WTC11 (cell line): ENCODE data around the gene ANTKMT. TPM values are rescaled to one million over a fixed set of nuclear protein-coding genes. Genes with fewer than 3 reads are reported as not detected.
A peak's percentile ranks its signal among the peaks of the same experiment; 100 is the strongest.

ENCODE experiments used
- ATAC-seq: fragments of 200-7000 bp; cut with Tn5 transposase; 2 replicates; pipeline ENCODE4 v1.10.0; 2021; ENCODE audit warnings: mild to moderate bottlenecking, moderate library complexity
- CTCF ChIA-PET: fragments of 300-600 bp; sonication (Branson Sonifier 250); formaldehyde crosslinking; loops from one replicate; lab custom pipeline; 2021; ENCODE audit warnings: antibody characterized with exemption; lab: Charles Lee
- POLR2A ChIA-PET: fragments of 350-600 bp; sonication (Branson Sonifier 250); formaldehyde crosslinking; loops from one replicate; lab custom pipeline; 2021; ENCODE audit warnings: antibody characterized with exemption; lab: Charles Lee
- DNase-seq: peaks from one replicate; pipeline ENCODE4 v3.0.0; 2021; ENCODE audit warnings: low spot score
- H3K27ac Mint-ChIP-seq: 2 replicates; pipeline ENCODE4 v1.8.0; 2021; ENCODE audit warnings: mixed read lengths
- H3K27me3 Mint-ChIP-seq: 2 replicates; pipeline ENCODE4 v1.8.0; 2021; ENCODE audit warnings: low read depth, mild to moderate bottlenecking, moderate library complexity, mixed read lengths
- H3K36me3 Mint-ChIP-seq: 2 replicates; pipeline ENCODE4 v1.8.0; 2021; ENCODE audit warnings: mixed read lengths
- H3K4me1 Mint-ChIP-seq: 2 replicates; pipeline ENCODE4 v1.8.0; 2022; ENCODE audit warnings: mixed read lengths
- H3K4me3 Mint-ChIP-seq: 2 replicates; pipeline ENCODE4 v1.8.0; 2021; ENCODE audit warnings: mild to moderate bottlenecking, moderate library complexity, mixed read lengths
- H3K9me3 Mint-ChIP-seq: 2 replicates; pipeline ENCODE4 v1.8.0; 2021; ENCODE audit warnings: mixed read lengths
- CREB1 ChIP-seq: sonication (generic); formaldehyde crosslinking; IDR thresholded peaks from 2 replicates; pipeline ENCODE4 v1.8.0; 2023; ENCODE audit warnings: mild to moderate bottlenecking, missing genetic modification reagents
- ELF4 ChIP-seq: sonication (generic); formaldehyde crosslinking; IDR thresholded peaks from 2 replicates; pipeline ENCODE4 v1.8.1; 2022; ENCODE audit warnings: low read depth, mild to moderate bottlenecking, moderate library complexity, missing genetic modification reagents
- ERG ChIP-seq: fragments of 250-450 bp; sonication (Bioruptor Pico); IDR thresholded peaks from 2 replicates; pipeline ENCODE4 v1.8.0; 2021; ENCODE audit warnings: mild to moderate bottlenecking
- ETV6 ChIP-seq: sonication (generic); formaldehyde crosslinking; IDR thresholded peaks from 2 replicates; pipeline ENCODE4 v1.8.1; 2022; ENCODE audit warnings: mild to moderate bottlenecking, missing genetic modification reagents
- FOXJ3 ChIP-seq: sonication (generic); formaldehyde crosslinking; IDR thresholded peaks from 2 replicates; pipeline ENCODE4 v1.9.0; 2021; ENCODE audit warnings: missing genetic modification reagents, mild to moderate bottlenecking, borderline replicate concordance
- GABPB1 ChIP-seq: sonication (generic); formaldehyde crosslinking; IDR thresholded peaks from 2 replicates; pipeline ENCODE4 v1.8.1; 2023; ENCODE audit warnings: mild to moderate bottlenecking, missing genetic modification reagents
- GTF2I ChIP-seq: fragments of 250-450 bp; sonication (Bioruptor Pico); conservative IDR thresholded peaks from 2 replicates; pipeline ENCODE4 v1.4.0; 2021; ENCODE audit warnings: mild to moderate bottlenecking
- HMGA2 ChIP-seq: fragments of 250-450 bp; sonication (Bioruptor Pico); IDR thresholded peaks from 2 replicates; pipeline ENCODE4 v1.4.0; 2021; ENCODE audit warnings: mild to moderate bottlenecking, moderate library complexity
- JUN ChIP-seq: sonication (generic); formaldehyde crosslinking; IDR thresholded peaks from 2 replicates; pipeline ENCODE4 v1.8.0; 2023; ENCODE audit warnings: mild to moderate bottlenecking, missing genetic modification reagents
- MLX ChIP-seq: sonication (generic); formaldehyde crosslinking; IDR thresholded peaks from 2 replicates; pipeline ENCODE4 v1.8.1; 2023; ENCODE audit warnings: mild to moderate bottlenecking, missing genetic modification reagents, moderate library complexity
- NFE2L1 ChIP-seq: sonication (generic); formaldehyde crosslinking; IDR thresholded peaks from 2 replicates; pipeline ENCODE4 v1.8.1; 2023; ENCODE audit warnings: missing genetic modification reagents
- NFYB ChIP-seq: sonication (generic); formaldehyde crosslinking; conservative IDR thresholded peaks from 2 replicates; pipeline ENCODE4 v1.8.0; 2022; ENCODE audit warnings: low read depth, missing genetic modification reagents
- PRRX2 ChIP-seq: fragments of 250-450 bp; sonication (Bioruptor Pico); IDR thresholded peaks from 2 replicates; pipeline ENCODE4 v1.8.0; 2021; ENCODE audit warnings: mild to moderate bottlenecking
- TEAD4 ChIP-seq: sonication (generic); formaldehyde crosslinking; IDR thresholded peaks from 2 replicates; pipeline ENCODE4 v1.8.0; 2022; ENCODE audit warnings: mild to moderate bottlenecking, missing genetic modification reagents
- ZNF121 ChIP-seq: sonication (generic); formaldehyde crosslinking; IDR thresholded peaks from 2 replicates; pipeline ENCODE4 v1.8.0; 2023; ENCODE audit warnings: missing genetic modification reagents
- total RNA-seq: library from RNA; stranded (reverse); gene quantifications from 3 replicates; pipeline ENCODE4 v1.2.3, GENCODE V29; 2021
- TF ChIP-seq, protein P1 (sequence below): sonication (generic); formaldehyde crosslinking; IDR thresholded peaks from 2 replicates; pipeline ENCODE4 v1.8.1; 2022; ENCODE audit warnings: mild to moderate bottlenecking, missing genetic modification reagents, moderate library complexity, borderline replicate concordance
- TF ChIP-seq, protein P2 (sequence below): sonication (generic); formaldehyde crosslinking; IDR thresholded peaks from 2 replicates; pipeline ENCODE4 v1.8.1; 2023; ENCODE audit warnings: mild to moderate bottlenecking, missing genetic modification reagents
- TF ChIP-seq, protein P3 (sequence below): fragments of 250-450 bp; sonication (Bioruptor Pico); IDR thresholded peaks from 2 replicates; pipeline ENCODE4 v1.9.0; 2021; ENCODE audit warnings: mild to moderate bottlenecking, borderline replicate concordance
- TF ChIP-seq, protein P4 (sequence below): sonication (generic); formaldehyde crosslinking; IDR thresholded peaks from 2 replicates; pipeline ENCODE4 v1.8.1; 2023; ENCODE audit warnings: mild to moderate bottlenecking, missing genetic modification reagents
- TF ChIP-seq, protein P5 (sequence below): sonication (generic); formaldehyde crosslinking; IDR thresholded peaks from 2 replicates; pipeline ENCODE4 v1.8.1; 2023; ENCODE audit warnings: mild to moderate bottlenecking, missing genetic modification reagents, borderline replicate concordance

The ANTKMT gene
- total RNA-seq, 1 experiment from 2014 or later: 40.6 TPM

DNA sequence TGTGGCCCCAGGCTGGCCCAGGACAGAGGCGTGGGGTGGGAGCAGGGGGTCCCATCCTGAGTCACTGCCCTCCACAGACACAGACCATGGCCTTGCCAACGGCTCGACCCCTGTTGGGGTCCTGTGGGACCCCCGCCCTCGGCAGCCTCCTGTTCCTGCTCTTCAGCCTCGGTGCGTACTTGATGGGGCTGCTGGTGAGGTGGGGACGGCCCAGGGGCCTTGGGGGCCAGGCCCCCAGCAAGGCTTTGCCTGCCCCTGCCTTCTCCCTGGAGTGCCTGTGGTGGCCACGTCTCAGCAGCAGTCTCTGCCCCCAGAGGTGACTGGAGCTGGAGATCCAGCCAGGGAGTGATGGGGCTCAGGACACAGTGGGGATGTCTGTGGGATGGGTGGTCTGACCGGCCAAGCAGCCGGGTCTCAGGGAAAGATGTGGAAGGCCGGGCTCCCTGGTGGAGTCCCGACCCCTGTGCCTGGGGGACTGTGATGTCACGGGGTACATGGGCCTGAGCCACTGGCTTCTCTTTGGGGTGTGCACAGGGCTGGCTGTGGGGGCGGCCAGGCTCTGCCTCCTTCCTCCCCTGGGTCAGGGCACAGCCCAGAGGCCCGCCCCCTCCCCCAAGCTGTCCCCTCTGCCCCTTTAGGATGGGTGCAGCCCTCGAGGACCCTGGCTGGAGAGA, 41.8 kb downstream of the ANTKMT start (continued):
- TF ChIP-seq ERG (CRISPR knock-in tag): no peak
- TF ChIP-seq PRRX2 (CRISPR knock-in tag): no peak
- TF ChIP-seq, all 79 proteins: peak for 0

- ChIA-PET POLR2A (no interaction called here), CTCF (interaction anchor here (0.7 to 1.4 kb wide), 2 partner anchors 19 to 23 kb away, joined by 3 to 4 read pairs; partner anchors contain the start of gene CIAO3)
- Mint-ChIP-seq H3K4me1 (no peaks in the 10 kb centered on the region), H3K27me3 (no peaks in the 10 kb centered on the region), H3K36me3 (no peaks in the 10 kb centered on the region), H3K27ac (0 out of 2 replicates have a peak overlapping the region, but pooled peaks have one; percentile 27), H3K9me3 (no peaks in the 10 kb centered on the region), H3K4me3 (no peak overlapping the region)
- no peak for ATAC-seq
- no peak for DNase-seq
- TF ChIP-seq, protein P1, sequence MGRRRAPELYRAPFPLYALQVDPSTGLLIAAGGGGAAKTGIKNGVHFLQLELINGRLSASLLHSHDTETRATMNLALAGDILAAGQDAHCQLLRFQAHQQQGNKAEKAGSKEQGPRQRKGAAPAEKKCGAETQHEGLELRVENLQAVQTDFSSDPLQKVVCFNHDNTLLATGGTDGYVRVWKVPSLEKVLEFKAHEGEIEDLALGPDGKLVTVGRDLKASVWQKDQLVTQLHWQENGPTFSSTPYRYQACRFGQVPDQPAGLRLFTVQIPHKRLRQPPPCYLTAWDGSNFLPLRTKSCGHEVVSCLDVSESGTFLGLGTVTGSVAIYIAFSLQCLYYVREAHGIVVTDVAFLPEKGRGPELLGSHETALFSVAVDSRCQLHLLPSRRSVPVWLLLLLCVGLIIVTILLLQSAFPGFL (CRISPR knock-in tag): no peak
- TF ChIP-seq JUN: no peak
- no peak for TF ChIP-seq GABPB1 (CRISPR knock-in tag)
- no peak for TF ChIP-seq HMGA2 (CRISPR knock-in tag)
- no peak for TF ChIP-seq CREB1
- TF ChIP-seq NFE2L1 (CRISPR knock-in tag): no peak
- TF ChIP-seq FOXJ3 (CRISPR knock-in tag): no peak
- TF ChIP-seq ZNF121 (CRISPR knock-in tag): no peak
- no peak for TF ChIP-seq TEAD4 (CRISPR knock-in tag)
- no peak for TF ChIP-seq ELF4 (CRISPR knock-in tag)
- TF ChIP-seq ETV6: no peak
- TF ChIP-seq, protein P2, sequence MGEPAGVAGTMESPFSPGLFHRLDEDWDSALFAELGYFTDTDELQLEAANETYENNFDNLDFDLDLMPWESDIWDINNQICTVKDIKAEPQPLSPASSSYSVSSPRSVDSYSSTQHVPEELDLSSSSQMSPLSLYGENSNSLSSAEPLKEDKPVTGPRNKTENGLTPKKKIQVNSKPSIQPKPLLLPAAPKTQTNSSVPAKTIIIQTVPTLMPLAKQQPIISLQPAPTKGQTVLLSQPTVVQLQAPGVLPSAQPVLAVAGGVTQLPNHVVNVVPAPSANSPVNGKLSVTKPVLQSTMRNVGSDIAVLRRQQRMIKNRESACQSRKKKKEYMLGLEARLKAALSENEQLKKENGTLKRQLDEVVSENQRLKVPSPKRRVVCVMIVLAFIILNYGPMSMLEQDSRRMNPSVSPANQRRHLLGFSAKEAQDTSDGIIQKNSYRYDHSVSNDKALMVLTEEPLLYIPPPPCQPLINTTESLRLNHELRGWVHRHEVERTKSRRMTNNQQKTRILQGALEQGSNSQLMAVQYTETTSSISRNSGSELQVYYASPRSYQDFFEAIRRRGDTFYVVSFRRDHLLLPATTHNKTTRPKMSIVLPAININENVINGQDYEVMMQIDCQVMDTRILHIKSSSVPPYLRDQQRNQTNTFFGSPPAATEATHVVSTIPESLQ (CRISPR knock-in tag): no peak
- TF ChIP-seq, protein P3, sequence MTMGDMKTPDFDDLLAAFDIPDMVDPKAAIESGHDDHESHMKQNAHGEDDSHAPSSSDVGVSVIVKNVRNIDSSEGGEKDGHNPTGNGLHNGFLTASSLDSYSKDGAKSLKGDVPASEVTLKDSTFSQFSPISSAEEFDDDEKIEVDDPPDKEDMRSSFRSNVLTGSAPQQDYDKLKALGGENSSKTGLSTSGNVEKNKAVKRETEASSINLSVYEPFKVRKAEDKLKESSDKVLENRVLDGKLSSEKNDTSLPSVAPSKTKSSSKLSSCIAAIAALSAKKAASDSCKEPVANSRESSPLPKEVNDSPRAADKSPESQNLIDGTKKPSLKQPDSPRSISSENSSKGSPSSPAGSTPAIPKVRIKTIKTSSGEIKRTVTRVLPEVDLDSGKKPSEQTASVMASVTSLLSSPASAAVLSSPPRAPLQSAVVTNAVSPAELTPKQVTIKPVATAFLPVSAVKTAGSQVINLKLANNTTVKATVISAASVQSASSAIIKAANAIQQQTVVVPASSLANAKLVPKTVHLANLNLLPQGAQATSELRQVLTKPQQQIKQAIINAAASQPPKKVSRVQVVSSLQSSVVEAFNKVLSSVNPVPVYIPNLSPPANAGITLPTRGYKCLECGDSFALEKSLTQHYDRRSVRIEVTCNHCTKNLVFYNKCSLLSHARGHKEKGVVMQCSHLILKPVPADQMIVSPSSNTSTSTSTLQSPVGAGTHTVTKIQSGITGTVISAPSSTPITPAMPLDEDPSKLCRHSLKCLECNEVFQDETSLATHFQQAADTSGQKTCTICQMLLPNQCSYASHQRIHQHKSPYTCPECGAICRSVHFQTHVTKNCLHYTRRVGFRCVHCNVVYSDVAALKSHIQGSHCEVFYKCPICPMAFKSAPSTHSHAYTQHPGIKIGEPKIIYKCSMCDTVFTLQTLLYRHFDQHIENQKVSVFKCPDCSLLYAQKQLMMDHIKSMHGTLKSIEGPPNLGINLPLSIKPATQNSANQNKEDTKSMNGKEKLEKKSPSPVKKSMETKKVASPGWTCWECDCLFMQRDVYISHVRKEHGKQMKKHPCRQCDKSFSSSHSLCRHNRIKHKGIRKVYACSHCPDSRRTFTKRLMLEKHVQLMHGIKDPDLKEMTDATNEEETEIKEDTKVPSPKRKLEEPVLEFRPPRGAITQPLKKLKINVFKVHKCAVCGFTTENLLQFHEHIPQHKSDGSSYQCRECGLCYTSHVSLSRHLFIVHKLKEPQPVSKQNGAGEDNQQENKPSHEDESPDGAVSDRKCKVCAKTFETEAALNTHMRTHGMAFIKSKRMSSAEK (CRISPR knock-in tag): no peak
- no peak for TF ChIP-seq MLX (CRISPR knock-in tag)
- TF ChIP-seq, protein P4, sequence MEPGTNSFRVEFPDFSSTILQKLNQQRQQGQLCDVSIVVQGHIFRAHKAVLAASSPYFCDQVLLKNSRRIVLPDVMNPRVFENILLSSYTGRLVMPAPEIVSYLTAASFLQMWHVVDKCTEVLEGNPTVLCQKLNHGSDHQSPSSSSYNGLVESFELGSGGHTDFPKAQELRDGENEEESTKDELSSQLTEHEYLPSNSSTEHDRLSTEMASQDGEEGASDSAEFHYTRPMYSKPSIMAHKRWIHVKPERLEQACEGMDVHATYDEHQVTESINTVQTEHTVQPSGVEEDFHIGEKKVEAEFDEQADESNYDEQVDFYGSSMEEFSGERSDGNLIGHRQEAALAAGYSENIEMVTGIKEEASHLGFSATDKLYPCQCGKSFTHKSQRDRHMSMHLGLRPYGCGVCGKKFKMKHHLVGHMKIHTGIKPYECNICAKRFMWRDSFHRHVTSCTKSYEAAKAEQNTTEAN (CRISPR knock-in tag): no peak
- TF ChIP-seq NFYB: no peak
- TF ChIP-seq GTF2I (CRISPR knock-in tag): no peak
- TF ChIP-seq, protein P5, sequence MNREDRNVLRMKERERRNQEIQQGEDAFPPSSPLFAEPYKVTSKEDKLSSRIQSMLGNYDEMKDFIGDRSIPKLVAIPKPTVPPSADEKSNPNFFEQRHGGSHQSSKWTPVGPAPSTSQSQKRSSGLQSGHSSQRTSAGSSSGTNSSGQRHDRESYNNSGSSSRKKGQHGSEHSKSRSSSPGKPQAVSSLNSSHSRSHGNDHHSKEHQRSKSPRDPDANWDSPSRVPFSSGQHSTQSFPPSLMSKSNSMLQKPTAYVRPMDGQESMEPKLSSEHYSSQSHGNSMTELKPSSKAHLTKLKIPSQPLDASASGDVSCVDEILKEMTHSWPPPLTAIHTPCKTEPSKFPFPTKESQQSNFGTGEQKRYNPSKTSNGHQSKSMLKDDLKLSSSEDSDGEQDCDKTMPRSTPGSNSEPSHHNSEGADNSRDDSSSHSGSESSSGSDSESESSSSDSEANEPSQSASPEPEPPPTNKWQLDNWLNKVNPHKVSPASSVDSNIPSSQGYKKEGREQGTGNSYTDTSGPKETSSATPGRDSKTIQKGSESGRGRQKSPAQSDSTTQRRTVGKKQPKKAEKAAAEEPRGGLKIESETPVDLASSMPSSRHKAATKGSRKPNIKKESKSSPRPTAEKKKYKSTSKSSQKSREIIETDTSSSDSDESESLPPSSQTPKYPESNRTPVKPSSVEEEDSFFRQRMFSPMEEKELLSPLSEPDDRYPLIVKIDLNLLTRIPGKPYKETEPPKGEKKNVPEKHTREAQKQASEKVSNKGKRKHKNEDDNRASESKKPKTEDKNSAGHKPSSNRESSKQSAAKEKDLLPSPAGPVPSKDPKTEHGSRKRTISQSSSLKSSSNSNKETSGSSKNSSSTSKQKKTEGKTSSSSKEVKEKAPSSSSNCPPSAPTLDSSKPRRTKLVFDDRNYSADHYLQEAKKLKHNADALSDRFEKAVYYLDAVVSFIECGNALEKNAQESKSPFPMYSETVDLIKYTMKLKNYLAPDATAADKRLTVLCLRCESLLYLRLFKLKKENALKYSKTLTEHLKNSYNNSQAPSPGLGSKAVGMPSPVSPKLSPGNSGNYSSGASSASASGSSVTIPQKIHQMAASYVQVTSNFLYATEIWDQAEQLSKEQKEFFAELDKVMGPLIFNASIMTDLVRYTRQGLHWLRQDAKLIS (CRISPR knock-in tag): no peak
Observed at GRCh38 chr16:763369-764183, 42.6 kb downstream of the ANTKMT start.
